HG03378 (cell line): ENCODE measurements around the gene DYRK2.

Experiments
- ATAC-seq: cut with Tn5 transposase; IDR thresholded peaks from one replicate; pipeline ENCODE4 v1.9.1; 2021; ENCODE audit warnings: mild to moderate bottlenecking, moderate library complexity; ENCODE audit not compliant: unreplicated experiment

DYRK2 gene

DNA sequence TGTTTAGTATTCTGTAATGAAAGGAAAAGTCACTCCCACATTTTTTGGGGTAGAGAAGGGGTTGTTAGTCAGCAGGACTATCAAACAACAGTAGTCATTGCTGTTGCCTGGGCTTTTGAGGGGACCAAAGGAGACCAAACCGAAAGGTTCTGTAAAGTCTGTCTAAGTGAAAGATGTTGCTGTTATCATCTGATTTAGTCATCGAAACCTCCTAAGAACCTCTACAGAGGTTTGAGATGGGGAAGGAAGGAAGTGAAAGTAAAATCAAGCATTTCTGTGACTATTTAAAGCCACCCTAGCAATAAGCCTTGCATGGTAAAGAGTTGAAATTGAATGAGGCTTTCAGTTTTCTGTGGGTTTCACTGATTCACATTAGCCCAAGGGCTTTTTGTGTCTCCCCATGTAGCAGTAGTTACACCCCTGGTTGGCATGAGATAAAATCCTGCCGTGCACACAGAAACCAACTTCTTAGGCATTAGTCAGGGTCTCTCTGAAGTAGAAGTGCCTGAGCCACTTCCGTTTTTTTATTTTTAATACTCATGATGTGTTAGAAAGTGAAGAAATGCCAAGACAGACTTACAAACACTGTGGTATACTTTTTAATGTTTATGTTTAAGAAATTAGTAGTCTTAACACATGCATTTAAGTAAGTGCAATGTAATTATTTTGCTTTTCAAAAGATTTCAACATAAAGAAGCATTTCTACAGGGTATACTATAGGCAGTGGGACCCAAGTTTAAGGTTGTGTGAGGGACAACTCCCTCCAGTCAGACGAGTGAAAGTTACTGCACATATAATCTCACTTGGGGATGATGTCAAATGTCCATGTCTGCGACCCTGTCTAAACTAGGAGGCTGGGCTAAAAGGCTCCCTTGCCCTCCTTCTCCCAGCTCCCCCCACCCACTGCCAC lies 50.4 kb downstream of the DYRK2 start:
- peak; percentile 98 for ATAC-seq

DNA sequence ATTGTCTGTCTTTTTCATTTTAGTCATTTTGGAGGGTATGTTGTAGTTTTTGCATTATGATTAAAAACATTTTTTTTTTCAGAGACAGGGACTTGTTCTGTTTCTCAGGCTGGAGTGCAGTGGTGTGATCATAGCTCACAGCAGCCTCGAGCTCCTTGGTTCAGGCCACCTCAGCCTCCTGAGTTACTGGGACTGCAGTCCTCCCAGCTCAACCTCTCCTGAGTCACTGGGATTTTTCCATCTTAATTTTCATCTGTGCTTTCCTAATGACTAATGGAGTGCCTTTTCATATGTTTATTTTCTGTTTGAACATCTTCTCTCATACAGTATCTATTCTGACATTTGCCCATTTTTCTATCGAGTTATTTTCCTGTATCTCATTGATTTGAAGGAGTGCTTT lies 52.6 kb downstream of the DYRK2 start:
- ATAC-seq = no peak

GRCh38 chr12:67702136-67702535 lies 53.6 kb downstream of the DYRK2 start:
- ATAC-seq = no peak

DNA sequence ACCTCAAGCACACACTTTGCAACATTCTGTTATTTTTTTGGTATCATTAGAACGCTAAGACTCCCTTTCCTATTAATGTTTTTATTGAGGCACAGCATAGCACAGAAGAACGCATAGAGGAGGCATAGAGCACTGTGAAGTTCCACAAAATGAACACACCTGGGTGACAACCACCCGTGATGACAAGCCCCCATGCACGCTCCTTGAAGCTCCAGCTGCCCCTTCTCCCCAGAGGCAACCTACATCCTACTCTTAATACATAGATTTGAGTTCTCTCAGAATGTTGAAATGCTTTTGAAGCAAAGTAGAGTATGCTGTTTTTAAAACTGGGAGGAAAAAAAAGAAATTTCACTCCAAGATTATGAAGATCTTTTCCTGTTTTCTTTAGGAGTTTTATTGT lies 55.5 kb downstream of the DYRK2 start:
- ATAC-seq = no peak

DNA sequence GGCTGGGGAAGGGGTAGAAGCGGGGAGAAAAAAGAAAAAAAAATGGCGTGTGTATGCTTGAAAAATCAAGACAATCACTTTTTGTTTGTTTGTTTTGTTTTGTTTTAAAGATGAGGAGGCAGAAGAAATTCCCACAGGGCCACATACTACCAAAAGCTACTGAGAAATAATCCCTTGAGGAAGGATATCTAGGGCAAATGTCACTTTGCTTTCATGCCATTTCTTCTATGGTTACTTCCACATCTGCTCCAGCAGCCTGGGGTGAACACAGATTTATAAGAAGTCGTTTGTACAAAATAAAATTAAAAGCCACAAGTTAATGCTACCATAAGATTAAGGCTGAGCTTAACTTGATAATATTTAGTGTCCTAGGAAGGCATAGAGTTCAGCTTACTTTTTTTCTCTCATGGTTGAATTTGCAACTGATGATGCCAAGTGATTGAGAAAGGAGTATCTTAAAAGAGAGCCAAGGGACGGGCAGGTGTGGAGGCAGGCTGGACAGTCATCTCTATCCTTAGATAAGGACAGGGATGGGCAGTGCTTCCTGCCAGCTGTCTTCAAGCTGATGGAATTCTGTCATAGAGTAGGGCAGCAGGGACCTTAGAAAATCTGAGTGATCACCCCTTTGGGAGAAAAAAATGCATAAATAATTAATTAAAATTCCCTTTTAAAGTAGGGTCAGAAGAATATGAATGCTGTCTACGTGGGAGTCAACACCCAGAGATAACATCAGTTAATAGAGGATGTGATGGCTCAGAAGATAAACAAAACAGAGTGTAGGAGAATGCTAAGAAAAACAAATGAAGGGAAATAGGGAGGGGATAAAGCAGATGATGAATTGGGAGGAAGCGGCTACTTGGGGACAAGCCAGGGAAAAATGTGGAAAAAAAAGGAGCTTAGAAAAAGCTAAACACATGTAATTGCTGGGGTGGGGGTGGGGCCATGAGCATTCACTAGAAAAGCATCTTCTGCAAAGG lies 57.1 kb downstream of the DYRK2 start:
- ATAC-seq = no peak

DNA sequence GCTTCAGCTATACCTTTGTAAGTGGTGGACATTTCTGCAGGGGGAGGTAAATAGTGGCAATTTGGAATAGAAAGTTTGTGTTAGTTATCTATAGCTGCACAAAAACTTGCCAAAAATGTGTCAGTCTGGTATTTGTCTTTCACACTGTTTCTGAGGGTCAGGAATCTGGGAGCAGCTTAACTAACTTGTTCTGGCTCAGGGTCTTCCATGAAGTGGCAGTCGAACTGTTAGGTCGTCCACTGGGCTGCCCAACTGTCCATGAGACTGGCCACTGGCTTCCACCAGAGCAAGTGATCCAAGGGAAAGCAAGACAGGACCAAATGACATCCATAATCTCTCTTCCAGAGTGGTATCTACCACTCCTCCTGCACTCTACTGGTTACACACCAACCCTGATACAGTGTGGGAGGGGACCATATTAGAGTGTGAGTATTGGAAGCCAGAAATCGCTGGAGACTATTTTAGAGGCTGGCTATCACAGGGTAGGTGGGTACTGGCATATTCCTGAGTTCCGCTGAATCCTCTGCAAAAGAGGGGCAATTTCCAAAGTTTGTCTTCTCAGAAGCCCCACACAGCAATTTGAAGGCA lies 60.9 kb downstream of the DYRK2 start:
- no peak for ATAC-seq

- ATAC-seq = peak; percentile 96
Observed at GRCh38 chr12:67710582-67710981, 62.0 kb downstream of the DYRK2 start.

GRCh38 chr12:67712011-67712410 lies 63.5 kb downstream of the DYRK2 start:
- ATAC-seq = no peak

- no peak for ATAC-seq
Observed at GRCh38 chr12:67714648-67715047, 66.1 kb downstream of the DYRK2 start.
